ENCODE data around the gene CACNA1S. TPM values are rescaled to one million over a fixed set of nuclear protein-coding genes. Genes with fewer than 3 reads are reported as not detected.
A peak's percentile ranks its signal among the peaks of the same experiment; 100 is the strongest.

The CACNA1S gene
- total and polyA plus RNA-seq, 2 of the 13 experiments (the other 11 are each of a cell fraction or from before 2014, with no cell fraction given), result not detected

DNA sequence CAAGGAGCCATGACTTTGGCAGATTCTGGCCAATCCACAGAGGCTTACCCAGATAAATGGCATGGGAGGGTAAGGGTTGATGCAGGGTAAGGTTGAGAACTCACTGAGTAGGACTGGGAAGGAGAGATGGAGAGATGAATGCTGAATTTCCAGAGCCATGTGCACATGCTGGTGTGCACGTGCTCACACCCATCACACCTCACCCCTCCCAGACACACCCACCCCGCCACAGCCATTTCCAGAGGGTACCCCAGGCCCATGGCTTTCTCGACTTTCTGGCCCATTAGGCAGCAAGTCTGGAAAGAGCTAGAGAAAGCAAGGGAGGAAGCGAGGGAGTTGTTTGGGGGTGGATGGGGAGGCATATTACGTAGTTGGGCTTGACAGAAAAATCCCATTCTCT is 1.6 kb downstream of the CACNA1S start:
- FAIRE-seq, result no peak
- POLR2A ChIA-PET, result no interaction called here
- no peak overlapping the region for H3K27ac ChIP-seq (ENCODE audit: extremely low read length, insufficient read depth, low read length)

DNA sequence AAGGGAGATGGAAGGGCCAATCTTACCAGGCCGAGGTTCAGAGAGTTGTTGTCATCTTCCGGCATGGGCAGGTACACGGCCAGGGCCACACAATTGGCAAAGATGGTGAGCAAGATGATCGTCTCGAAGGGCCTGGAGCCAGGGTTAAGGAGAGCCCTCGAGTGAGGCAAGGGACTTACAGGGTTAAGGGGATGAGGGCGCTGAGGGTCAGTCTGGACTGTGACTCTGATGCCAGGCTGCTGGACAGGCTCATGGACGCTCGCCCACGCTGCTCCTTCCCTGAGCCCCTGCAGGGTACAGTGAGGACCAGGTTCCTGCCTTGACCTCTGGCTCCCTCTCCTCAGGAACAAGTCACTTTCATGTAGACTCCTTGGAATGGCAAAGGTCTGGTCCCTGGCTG is 2.1 kb downstream of the CACNA1S start:
- Histone ChIP-seq H3K4me1 (ENCODE audit: insufficient read depth, low read length) (no peaks in the 10 kb centered on the region), H3K4me3 (replicated peaks in 1 of 3; ENCODE audit: insufficient read depth in 1 of 3, low read depth in 2 of 3, low read length in 3 of 3) (no peak overlapping the region)
- no peak for TF ChIP-seq ZFAT (CRISPR knock-in tag; conservative IDR thresholded peaks at IDR 0.05)
- no peak for TF ChIP-seq ZNF160 (CRISPR knock-in tag; IDR thresholded peaks at IDR 0.05)
- no peak for TF ChIP-seq NFIB (CRISPR knock-in tag; IDR thresholded peaks at IDR 0.05; ENCODE audit: borderline replicate concordance)
- TF ChIP-seq, protein P1, sequence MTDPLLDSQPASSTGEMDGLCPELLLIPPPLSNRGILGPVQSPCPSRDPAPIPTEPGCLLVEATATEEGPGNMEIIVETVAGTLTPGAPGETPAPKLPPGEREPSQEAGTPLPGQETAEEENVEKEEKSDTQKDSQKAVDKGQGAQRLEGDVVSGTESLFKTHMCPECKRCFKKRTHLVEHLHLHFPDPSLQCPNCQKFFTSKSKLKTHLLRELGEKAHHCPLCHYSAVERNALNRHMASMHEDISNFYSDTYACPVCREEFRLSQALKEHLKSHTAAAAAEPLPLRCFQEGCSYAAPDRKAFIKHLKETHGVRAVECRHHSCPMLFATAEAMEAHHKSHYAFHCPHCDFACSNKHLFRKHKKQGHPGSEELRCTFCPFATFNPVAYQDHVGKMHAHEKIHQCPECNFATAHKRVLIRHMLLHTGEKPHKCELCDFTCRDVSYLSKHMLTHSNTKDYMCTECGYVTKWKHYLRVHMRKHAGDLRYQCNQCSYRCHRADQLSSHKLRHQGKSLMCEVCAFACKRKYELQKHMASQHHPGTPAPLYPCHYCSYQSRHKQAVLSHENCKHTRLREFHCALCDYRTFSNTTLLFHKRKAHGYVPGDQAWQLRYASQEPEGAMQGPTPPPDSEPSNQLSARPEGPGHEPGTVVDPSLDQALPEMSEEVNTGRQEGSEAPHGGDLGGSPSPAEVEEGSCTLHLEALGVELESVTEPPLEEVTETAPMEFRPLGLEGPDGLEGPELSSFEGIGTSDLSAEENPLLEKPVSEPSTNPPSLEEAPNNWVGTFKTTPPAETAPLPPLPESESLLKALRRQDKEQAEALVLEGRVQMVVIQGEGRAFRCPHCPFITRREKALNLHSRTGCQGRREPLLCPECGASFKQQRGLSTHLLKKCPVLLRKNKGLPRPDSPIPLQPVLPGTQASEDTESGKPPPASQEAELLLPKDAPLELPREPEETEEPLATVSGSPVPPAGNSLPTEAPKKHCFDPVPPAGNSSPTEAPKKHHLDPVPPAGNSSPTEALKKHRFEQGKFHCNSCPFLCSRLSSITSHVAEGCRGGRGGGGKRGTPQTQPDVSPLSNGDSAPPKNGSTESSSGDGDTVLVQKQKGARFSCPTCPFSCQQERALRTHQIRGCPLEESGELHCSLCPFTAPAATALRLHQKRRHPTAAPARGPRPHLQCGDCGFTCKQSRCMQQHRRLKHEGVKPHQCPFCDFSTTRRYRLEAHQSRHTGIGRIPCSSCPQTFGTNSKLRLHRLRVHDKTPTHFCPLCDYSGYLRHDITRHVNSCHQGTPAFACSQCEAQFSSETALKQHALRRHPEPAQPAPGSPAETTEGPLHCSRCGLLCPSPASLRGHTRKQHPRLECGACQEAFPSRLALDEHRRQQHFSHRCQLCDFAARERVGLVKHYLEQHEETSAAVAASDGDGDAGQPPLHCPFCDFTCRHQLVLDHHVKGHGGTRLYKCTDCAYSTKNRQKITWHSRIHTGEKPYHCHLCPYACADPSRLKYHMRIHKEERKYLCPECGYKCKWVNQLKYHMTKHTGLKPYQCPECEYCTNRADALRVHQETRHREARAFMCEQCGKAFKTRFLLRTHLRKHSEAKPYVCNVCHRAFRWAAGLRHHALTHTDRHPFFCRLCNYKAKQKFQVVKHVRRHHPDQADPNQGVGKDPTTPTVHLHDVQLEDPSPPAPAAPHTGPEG (CRISPR knock-in tag; IDR thresholded peaks at IDR 0.05), result no peak
- TF ChIP-seq MATR3 (CRISPR knock-in tag; IDR thresholded peaks at IDR 0.05), result no peak
- TF ChIP-seq ZSCAN20 (CRISPR knock-in tag; IDR thresholded peaks at IDR 0.05; ENCODE audit: borderline replicate concordance), result no peak

More for the DNA sequence above, 1.6 kb downstream of the CACNA1S start:
- no peak overlapping the region for H3K9ac ChIP-seq (ENCODE audit: insufficient read depth, low read depth, low read length)
- in situ Hi-C loops (cut with HindIII; ENCODE audit: extremely low pct_ligation_motif_present, low pct_unique_long_range_greater_than_20kb), result loop anchor here (10.0 kb wide), 1 partner anchor 136 kb away; no protein-coding TSS in a partner anchor
- ATAC-seq (no peak), DNase-seq (ENCODE audit: low spot score) (no peak)
- CTCF ChIA-PET (ENCODE audit: low intra/inter-chr PET ratio, low total read pairs), result no interaction called here
- H3K27me3 ChIP-seq (ENCODE audit: control insufficient read depth in 1 of 2, insufficient read depth in 2 of 2, low read length in 2 of 2), result peaks cover 0 to 21% of the 10 kb centered on the region in 2 experiments; a peak in 3 of 5 replicates
- TF ChIP-seq, protein P2, sequence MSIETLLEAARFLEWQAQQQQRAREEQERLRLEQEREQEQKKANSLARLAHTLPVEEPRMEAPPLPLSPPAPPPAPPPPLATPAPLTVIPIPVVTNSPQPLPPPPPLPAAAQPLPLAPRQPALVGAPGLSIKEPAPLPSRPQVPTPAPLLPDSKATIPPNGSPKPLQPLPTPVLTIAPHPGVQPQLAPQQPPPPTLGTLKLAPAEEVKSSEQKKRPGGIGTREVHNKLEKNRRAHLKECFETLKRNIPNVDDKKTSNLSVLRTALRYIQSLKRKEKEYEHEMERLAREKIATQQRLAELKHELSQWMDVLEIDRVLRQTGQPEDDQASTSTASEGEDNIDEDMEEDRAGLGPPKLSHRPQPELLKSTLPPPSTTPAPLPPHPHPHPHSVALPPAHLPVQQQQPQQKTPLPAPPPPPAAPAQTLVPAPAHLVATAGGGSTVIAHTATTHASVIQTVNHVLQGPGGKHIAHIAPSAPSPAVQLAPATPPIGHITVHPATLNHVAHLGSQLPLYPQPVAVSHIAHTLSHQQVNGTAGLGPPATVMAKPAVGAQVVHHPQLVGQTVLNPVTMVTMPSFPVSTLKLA (IDR thresholded peaks at IDR 0.05), result peak; percentile 96
- TF ChIP-seq PAWR (CRISPR knock-in tag; IDR thresholded peaks at IDR 0.05; ENCODE audit: borderline replicate concordance) (no peak), GATA4 (IDR thresholded peaks at IDR 0.05; ENCODE audit: borderline replicate concordance, low read depth) (no peak), NFE2L1 (CRISPR knock-in tag; IDR thresholded peaks at IDR 0.05; ENCODE audit: borderline replicate concordance) (no peak), ZMYM2 (CRISPR knock-in tag; IDR thresholded peaks at IDR 0.05) (no peak), STAG1 (CRISPR knock-in tag; IDR thresholded peaks at IDR 0.05) (no peak)
- no peaks in the 10 kb centered on the region for H3K4me1 ChIP-seq (ENCODE audit: insufficient read depth, low read length)
- no peak overlapping the region for H2AFZ ChIP-seq (ENCODE audit: low read length)
- intact Hi-C loops (cut with micrococcal nuclease; ENCODE audit: unreplicated experiment), result loop anchor here (5.0 to 10.0 kb wide), 2 partner anchors 216 to 553 kb away; partner anchors contain the start of gene INAVA
- no peaks in the 10 kb centered on the region for H3K79me2 ChIP-seq (ENCODE audit: insufficient read depth, low read length)
- H3K4me3 ChIP-seq (replicated peaks in 1 of 3; ENCODE audit: insufficient read depth in 1 of 3, low read depth in 2 of 3, low read length in 3 of 3), result no peak overlapping the region
- no peaks in the 10 kb centered on the region for H3K36me3 ChIP-seq (replicated peaks in 1 of 2; ENCODE audit: control insufficient read depth in 1 of 2, insufficient read depth in 2 of 2, low read length in 2 of 2)
- no TSS peak for BruUV-seq (replicated peaks)
- H3K4me2 ChIP-seq (ENCODE audit: low read depth, low read length), result no peak overlapping the region
- H3K9me3 ChIP-seq (ENCODE audit: low read length), result no peaks in the 10 kb centered on the region
- no peaks in the 10 kb centered on the region for H4K20me1 ChIP-seq (ENCODE audit: insufficient read depth, low read length)
- WGBS (ENCODE audit: low lambda C conversion rate), result 12% methylated on average over 5 of the region's 5 CpGs

More for the DNA sequence above, 2.1 kb downstream of the CACNA1S start:
- DNase-seq (ENCODE audit: low spot score) (no peak), ATAC-seq (no peak), FAIRE-seq (no peak)
- Histone ChIP-seq H3K9ac (ENCODE audit: insufficient read depth, low read depth, low read length) (no peak overlapping the region), H4K20me1 (ENCODE audit: insufficient read depth, low read length) (no peaks in the 10 kb centered on the region), H2AFZ (ENCODE audit: low read length) (no peak overlapping the region), H3K36me3 (replicated peaks in 1 of 2; ENCODE audit: control insufficient read depth in 1 of 2, insufficient read depth in 2 of 2, low read length in 2 of 2) (no peaks in the 10 kb centered on the region), H3K4me2 (ENCODE audit: low read depth, low read length) (no peak overlapping the region), H3K79me2 (ENCODE audit: insufficient read depth, low read length) (no peaks in the 10 kb centered on the region), H3K27ac (ENCODE audit: extremely low read length, insufficient read depth, low read length) (no peak overlapping the region), H3K9me3 (ENCODE audit: low read length) (no peaks in the 10 kb centered on the region), H3K27me3 (ENCODE audit: control insufficient read depth in 1 of 2, insufficient read depth in 2 of 2, low read length in 2 of 2) (peaks cover 0 to 21% of the 10 kb centered on the region in 2 experiments; a peak in 3 of 5 replicates)
- intact Hi-C loops (cut with micrococcal nuclease; ENCODE audit: unreplicated experiment), result loop anchor here (5.0 to 10.0 kb wide), 2 partner anchors 215 to 553 kb away; partner anchors contain the start of gene INAVA
- BruUV-seq (replicated peaks), result no TSS peak
- 32% methylated on average over 6 of the region's 10 CpGs for WGBS (ENCODE audit: low lambda C conversion rate)
- CTCF ChIA-PET (ENCODE audit: low intra/inter-chr PET ratio, low total read pairs), result no interaction called here
- in situ Hi-C loops (cut with HindIII; ENCODE audit: extremely low pct_ligation_motif_present, low pct_unique_long_range_greater_than_20kb), result loop anchor here (10.0 kb wide), 1 partner anchor 135 kb away; no protein-coding TSS in a partner anchor
- POLR2A ChIA-PET, result no interaction called here
